NCI-H187 (cell line): Measurements from ENCODE around the gene SMC5.
"Not testable (repeated sequence)": the region's sequence is repeated elsewhere in the genome, so short reads cannot be mapped to it uniquely, and the experiment has no call there.

Experiments used
- DNase-seq, 2 experiments: peaks; one replicate each; lab custom pipeline; 2025; lab: John Stamatoyannopoulos, UW

Gene SMC5

GRCh38 chr9:70363760-70364159 lies 105.0 kb downstream of the SMC5 start:
- DNase-seq, result no peak

- no peak for DNase-seq
These were observed 108.6 kb downstream of the SMC5 start for GRCh38 chr9:70367305-70367930.

- no peak for DNase-seq
These were observed 116.3 kb downstream of the SMC5 start for GRCh38 chr9:70374962-70375618.

GRCh38 chr9:70382046-70382708 lies 123.4 kb downstream of the SMC5 start:
- no peak for DNase-seq

GRCh38 chr9:70382709-70383605 lies 124.2 kb downstream of the SMC5 start:
- no peak for DNase-seq

- DNase-seq, result no peak
These were observed 126.6 kb downstream of the SMC5 start for GRCh38 chr9:70385426-70385825.

- DNase-seq, result no peak
These were observed 128.9 kb downstream of the SMC5 start for GRCh38 chr9:70387663-70388062.

GRCh38 chr9:70389188-70389587 lies 130.4 kb downstream of the SMC5 start:
- no peak for DNase-seq

- no peak for DNase-seq
These were observed 131.0 kb downstream of the SMC5 start for GRCh38 chr9:70389621-70390266.

- no peak for DNase-seq
These were observed 132.2 kb downstream of the SMC5 start for GRCh38 chr9:70390933-70391341.

GRCh38 chr9:70392189-70392588 lies 133.4 kb downstream of the SMC5 start:
- no peak for DNase-seq

- no peak for DNase-seq
These were observed 134.1 kb downstream of the SMC5 start for GRCh38 chr9:70392850-70393249.

GRCh38 chr9:70395652-70396051 lies 136.9 kb downstream of the SMC5 start:
- DNase-seq, result no peak

GRCh38 chr9:70398145-70398556 lies 139.4 kb downstream of the SMC5 start:
- no peak for DNase-seq

- DNase-seq, result no peak
These were observed 140.4 kb downstream of the SMC5 start for GRCh38 chr9:70399141-70399540.

GRCh38 chr9:70400107-70400892 lies 141.5 kb downstream of the SMC5 start:
- DNase-seq, result no peak

- not testable (repeated sequence) for DNase-seq
These were observed 142.5 kb downstream of the SMC5 start for GRCh38 chr9:70401241-70401640.

- DNase-seq, result no peak
These were observed 143.4 kb downstream of the SMC5 start for GRCh38 chr9:70402213-70402612.

- DNase-seq, result no peak
These were observed 144.4 kb downstream of the SMC5 start for GRCh38 chr9:70403166-70403565.

GRCh38 chr9:70403618-70404025 lies 144.8 kb downstream of the SMC5 start:
- DNase-seq, result no peak

GRCh38 chr9:70404261-70404660 lies 145.5 kb downstream of the SMC5 start:
- no peak for DNase-seq
